Pancreas (tissue), 10 donors: Measurements from ENCODE around the gene TSPEAR. TPM values are rescaled to one million over a fixed set of nuclear protein-coding genes. Genes with fewer than 3 reads are reported as not detected.
A peak's percentile ranks its signal among the peaks of the same experiment; 100 is the strongest.

Experiments used
- ATAC-seq, 4 donors: fragments of 200-7000 bp; cut with Tn5 transposase; one replicate each; pipeline versions ENCODE4 v1.8.0 to v1.9.1; 2020; ENCODE audit warnings: mild to moderate bottlenecking in 4 of 4, moderate library complexity in 4 of 4
- DNase-seq, 6 donors: peaks; one replicate each; pipeline ENCODE4 v3.0.0-alpha.2; 2020
- FAIRE-seq: peaks from 2 replicates; lab custom pipeline; 2012; peaks lifted over from hg19 to GRCh38; lab: Jason Lieb, UNC
- H3K27ac ChIP-seq, 4 donors: fragments of 200-600 bp; sonication (generic); 1 replicate in 3 of 4; 2 replicates in 1 of 4; pipeline versions ENCODE4 v1.5.0 to v1.8.0; 2020
- H3K27me3 ChIP-seq, 4 donors: fragments of 200-600 bp; one replicate each; pipeline ENCODE4 v1.8.0; 2021
- H3K36me3 ChIP-seq, 3 donors: fragments of 200-600 bp; sonication (generic) in 1 of 3; one replicate each; pipeline versions ENCODE4 v1.5.0 to v1.8.0; 2020 to 2021
- H3K4me1 ChIP-seq, 3 donors: fragments of 200-600 bp; one replicate each; pipeline ENCODE4 v1.8.0; 2021
- H3K4me3 ChIP-seq, 4 donors: fragments of 200-600 bp; sonication (generic) in 2 of 4; one replicate each; pipeline versions ENCODE4 v1.5.0 to v1.8.0; 2020 to 2021
- H3K9me3 ChIP-seq, 4 donors: fragments of 200-600 bp; one replicate each; pipeline ENCODE4 v1.8.0; 2021
- CTCF ChIP-seq, 4 donors: fragments of 200-600 bp; sonication (generic) in 3 of 4; IDR thresholded peaks; one replicate each; pipeline versions ENCODE4 v1.5.0 to v1.8.0; 2021; ENCODE audit warnings: antibody characterized with exemption in 4 of 4
- WGBS, 2 donors: extraction: QIAGEN DNeasy Blood & Tissue Kit; methylation state at CpG; one replicate each; pipeline ENCODE4 v1.1.7; 2013; 5-methylcytosine and 5-hydroxymethylcytosine counted together
- intact Hi-C, 3 donors: fragments of 100-400 bp; cut with DNase I; formaldehyde crosslinking; loops; one replicate each; pipeline versions ENCODE4 v1.11.1 to v1.14.2; 2022
- polyA plus RNA-seq, 2 donors: library from polyadenylated mRNA; stranded (reverse); fragments of 200-250 nt; gene quantifications; one replicate each; pipeline ENCODE4 v1.2.3, GENCODE V29; 2013
- total RNA-seq, 6 donors: library from RNA; stranded (reverse); fragmentation: NEBNext Ultra II Directional in 4 of 6; extraction: Animal tissue kit (Norgen Biotek cat#: 25700) in 4 of 6; gene quantifications; one replicate each; pipeline versions ENCODE4 v1.2.1 to v1.2.4, GENCODE V29; 2021 to 2023
- donor health status: healthy with polysubstance abuse.
- donor health status: DM: no; HTN: no; CAD: no; lungs with moderate emphysema.
- donor health status: DM: no; HTN: no; CAD: no.
- donor health status: control.
- donor health status: control.
- donor health status: Bipolar disorder and iron deficiency.
- donor health status: DM: yes; HTN: yes; CAD: no.
- donor health status: DM: no; HTN: no; CAD: no.
- donor health status: DM: no; HTN: no; CAD: no.
- donor health status: DM: yes; HTN: yes; CAD: no.

Gene TSPEAR
- total and polyA plus RNA-seq, 8 donors, result 0.05 to 1.4 (median 0.25) TPM; not detected in 1

- no peak for TF ChIP-seq CTCF (IDR thresholded peaks at IDR 0.05)
- intact Hi-C loops, result no loop called here
- H3K4me3 ChIP-seq, result no peak overlapping the region
- no peaks in the 10 kb centered on the region for H3K36me3 ChIP-seq
- H3K4me1 ChIP-seq, result no peaks in the 10 kb centered on the region
- ATAC-seq (no peak), DNase-seq (peak in 2 of 6 donors; percentile 4 to 43), FAIRE-seq (no peak)
- H3K27me3 ChIP-seq, result no peaks in the 10 kb centered on the region
- WGBS, 2 donors, result 54 to 62% methylated on average over 23 of the region's 23 CpGs
- H3K9me3 ChIP-seq, result no peaks in the 10 kb centered on the region
- no peak overlapping the region for H3K27ac ChIP-seq
These were observed 181.8 kb downstream of the TSPEAR start for GRCh38 chr21:44529503-44530125.

GRCh38 chr21:44529011-44529421, 182.4 kb downstream of the TSPEAR start:
- intact Hi-C loops, result no loop called here
- no peaks in the 10 kb centered on the region for H3K9me3 ChIP-seq
- WGBS, 2 donors, result 70 to 82% methylated on average over 17 of the region's 17 CpGs
- no peaks in the 10 kb centered on the region for H3K4me1 ChIP-seq
- ATAC-seq, result no peak
- H3K36me3 ChIP-seq, result no peaks in the 10 kb centered on the region
- TF ChIP-seq CTCF (IDR thresholded peaks at IDR 0.05), result no peak
- H3K4me3 ChIP-seq, result no peak overlapping the region
- DNase-seq, result peak in 1 of 6 donors; percentile 41
- no peak for FAIRE-seq
- no peak overlapping the region for H3K27ac ChIP-seq
- H3K27me3 ChIP-seq, result no peaks in the 10 kb centered on the region

GRCh38 chr21:44528634-44528995, 182.8 kb downstream of the TSPEAR start:
- H3K27me3 ChIP-seq, result no peaks in the 10 kb centered on the region
- ATAC-seq (no peak), DNase-seq (no peak), FAIRE-seq (no peak)
- no peaks in the 10 kb centered on the region for H3K9me3 ChIP-seq
- TF ChIP-seq CTCF (IDR thresholded peaks at IDR 0.05), result no peak
- 74 to 84% methylated on average over 10 of the region's 10 CpGs for WGBS, 2 donors
- no peak overlapping the region for H3K27ac ChIP-seq
- H3K4me1 ChIP-seq, result no peaks in the 10 kb centered on the region
- H3K4me3 ChIP-seq, result no peak overlapping the region
- intact Hi-C loops, result no loop called here
- H3K36me3 ChIP-seq, result no peaks in the 10 kb centered on the region

- ATAC-seq (no peak), DNase-seq (peak in 2 of 6 donors; percentile 23 to 51), FAIRE-seq (no peak)
- intact Hi-C loops, result no loop called here
- H3K4me1 ChIP-seq, result no peaks in the 10 kb centered on the region
- no peaks in the 10 kb centered on the region for H3K27me3 ChIP-seq
- no peak overlapping the region for H3K27ac ChIP-seq
- 65 to 76% methylated on average over 18 of the region's 18 CpGs for WGBS, 2 donors
- no peaks in the 10 kb centered on the region for H3K36me3 ChIP-seq
- H3K9me3 ChIP-seq, result no peaks in the 10 kb centered on the region
- no peak overlapping the region for H3K4me3 ChIP-seq
- TF ChIP-seq CTCF (IDR thresholded peaks at IDR 0.05), result no peak
These were observed 183.3 kb downstream of the TSPEAR start for GRCh38 chr21:44527983-44528633.
